ENCODE data around the gene NR3C2. TPM values are rescaled to one million over a fixed set of nuclear protein-coding genes. Genes with fewer than 3 reads are reported as not detected.
"Not testable (repeated sequence)": the region's sequence is repeated elsewhere in the genome, so short reads cannot be mapped to it uniquely, and the experiment has no call there.

The NR3C2 gene
- polyA plus RNA-seq, 1 experiment: 0.14 TPM

GRCh38 chr4:148330161-148330560 lies 112.1 kb downstream of the NR3C2 start:
- Histone ChIP-seq H3K4me3 (ENCODE audit: low read depth, low read length) (no peak overlapping the region), H3K27ac (ENCODE audit: low read depth, low read length) (no peak overlapping the region), H3K27me3 (ENCODE audit: control insufficient read depth, insufficient read depth, low read length) (no peaks in the 10 kb centered on the region), H3K9me3 (ENCODE audit: control insufficient read depth, insufficient read depth, low read length) (no peaks in the 10 kb centered on the region)
- DNase-seq (ENCODE audit: low read depth, low spot score): no peak
- CTCF ChIA-PET: no interaction called here
- POLR2A ChIA-PET: no interaction called here
- TF ChIP-seq CTCF (IDR thresholded peaks at IDR 0.05; ENCODE audit: low read depth, low read length): no peak

GRCh38 chr4:148329751-148330150 lies 112.5 kb downstream of the NR3C2 start:
- CTCF ChIA-PET: no interaction called here
- no peak for DNase-seq (ENCODE audit: low read depth, low spot score)
- no peak overlapping the region for H3K27ac ChIP-seq (ENCODE audit: low read depth, low read length)
- no peak for TF ChIP-seq CTCF (IDR thresholded peaks at IDR 0.05; ENCODE audit: low read depth, low read length)
- no peaks in the 10 kb centered on the region for H3K27me3 ChIP-seq (ENCODE audit: control insufficient read depth, insufficient read depth, low read length)
- H3K4me3 ChIP-seq (ENCODE audit: low read depth, low read length): no peak overlapping the region
- POLR2A ChIA-PET: no interaction called here
- H3K9me3 ChIP-seq (ENCODE audit: control insufficient read depth, insufficient read depth, low read length): no peaks in the 10 kb centered on the region

- ChIA-PET POLR2A (no interaction called here), CTCF (no interaction called here)
- no peak overlapping the region for H3K27ac ChIP-seq (ENCODE audit: low read depth, low read length)
- H3K27me3 ChIP-seq (ENCODE audit: control insufficient read depth, insufficient read depth, low read length): no peaks in the 10 kb centered on the region
- no peak overlapping the region for H3K4me3 ChIP-seq (ENCODE audit: low read depth, low read length)
- no peaks in the 10 kb centered on the region for H3K9me3 ChIP-seq (ENCODE audit: control insufficient read depth, insufficient read depth, low read length)
- no peak for DNase-seq (ENCODE audit: low read depth, low spot score)
- TF ChIP-seq CTCF (IDR thresholded peaks at IDR 0.05; ENCODE audit: low read depth, low read length): no peak
Measured at GRCh38 chr4:148327683-148328082, 114.5 kb downstream of the NR3C2 start.

- H3K9me3 ChIP-seq (ENCODE audit: control insufficient read depth, insufficient read depth, low read length); POLR2A ChIA-PET; H3K4me3 ChIP-seq (ENCODE audit: low read depth, low read length); H3K27ac ChIP-seq (ENCODE audit: low read depth, low read length); CTCF ChIA-PET; DNase-seq (ENCODE audit: low read depth, low spot score); H3K27me3 ChIP-seq (ENCODE audit: control insufficient read depth, insufficient read depth, low read length): not testable (repeated sequence)
Measured at GRCh38 chr4:148323316-148323715, 118.9 kb downstream of the NR3C2 start.

GRCh38 chr4:148315049-148315448 lies 127.2 kb downstream of the NR3C2 start:
- Histone ChIP-seq H3K9me3 (ENCODE audit: control insufficient read depth, insufficient read depth, low read length) (no peaks in the 10 kb centered on the region), H3K27ac (ENCODE audit: low read depth, low read length) (no peak overlapping the region), H3K4me3 (ENCODE audit: low read depth, low read length) (no peak overlapping the region), H3K27me3 (ENCODE audit: control insufficient read depth, insufficient read depth, low read length) (no peaks in the 10 kb centered on the region)
- CTCF ChIA-PET: no interaction called here
- no peak for DNase-seq (ENCODE audit: low read depth, low spot score)
- POLR2A ChIA-PET: no interaction called here
- no peak for TF ChIP-seq CTCF (IDR thresholded peaks at IDR 0.05; ENCODE audit: low read depth, low read length)

- H3K27me3 ChIP-seq (ENCODE audit: control insufficient read depth, insufficient read depth, low read length): no peaks in the 10 kb centered on the region
- no peak for TF ChIP-seq CTCF (IDR thresholded peaks at IDR 0.05; ENCODE audit: low read depth, low read length)
- CTCF ChIA-PET: no interaction called here
Measured at GRCh38 chr4:148312956-148313490, 129.2 kb downstream of the NR3C2 start.

More at GRCh38 chr4:148312956-148313490, 129.2 kb downstream of the NR3C2 start:
- Histone ChIP-seq H3K27ac (ENCODE audit: low read depth, low read length) (no peak overlapping the region), H3K4me3 (ENCODE audit: low read depth, low read length) (no peak overlapping the region), H3K9me3 (ENCODE audit: control insufficient read depth, insufficient read depth, low read length) (no peaks in the 10 kb centered on the region)
- no peak for DNase-seq (ENCODE audit: low read depth, low spot score)
- POLR2A ChIA-PET: no interaction called here

Measured in AG04450 (cell line).